B cell (primary cell): ENCODE measurements around the gene WIF1.

Experiments used
- EZH2 ChIP-seq: IDR thresholded peaks from 2 replicates; pipeline ENCODE4 v1.6.1; 2012; ENCODE audit warnings: borderline replicate concordance, low read depth, mild to moderate bottlenecking, moderate library complexity, low read length; ENCODE audit not compliant: insufficient read depth, poor library complexity, severe bottlenecking
- TF ChIP-seq, protein P1 (sequence below): fragments of 200-600 bp; IDR thresholded peaks from one replicate; pipeline ENCODE4 v1.8.0; 2022; ENCODE audit warnings: antibody characterized with exemption, mild to moderate bottlenecking

GRCh38 chr12:65162609-65163008 lies 41.5 kb upstream of the WIF1 start:
- TF ChIP-seq EZH2 = no peak
- TF ChIP-seq, protein P1, sequence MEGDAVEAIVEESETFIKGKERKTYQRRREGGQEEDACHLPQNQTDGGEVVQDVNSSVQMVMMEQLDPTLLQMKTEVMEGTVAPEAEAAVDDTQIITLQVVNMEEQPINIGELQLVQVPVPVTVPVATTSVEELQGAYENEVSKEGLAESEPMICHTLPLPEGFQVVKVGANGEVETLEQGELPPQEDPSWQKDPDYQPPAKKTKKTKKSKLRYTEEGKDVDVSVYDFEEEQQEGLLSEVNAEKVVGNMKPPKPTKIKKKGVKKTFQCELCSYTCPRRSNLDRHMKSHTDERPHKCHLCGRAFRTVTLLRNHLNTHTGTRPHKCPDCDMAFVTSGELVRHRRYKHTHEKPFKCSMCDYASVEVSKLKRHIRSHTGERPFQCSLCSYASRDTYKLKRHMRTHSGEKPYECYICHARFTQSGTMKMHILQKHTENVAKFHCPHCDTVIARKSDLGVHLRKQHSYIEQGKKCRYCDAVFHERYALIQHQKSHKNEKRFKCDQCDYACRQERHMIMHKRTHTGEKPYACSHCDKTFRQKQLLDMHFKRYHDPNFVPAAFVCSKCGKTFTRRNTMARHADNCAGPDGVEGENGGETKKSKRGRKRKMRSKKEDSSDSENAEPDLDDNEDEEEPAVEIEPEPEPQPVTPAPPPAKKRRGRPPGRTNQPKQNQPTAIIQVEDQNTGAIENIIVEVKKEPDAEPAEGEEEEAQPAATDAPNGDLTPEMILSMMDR = no peak
